ELR (cell line): ENCODE measurements around the gene GK.
"Not testable (repeated sequence)": the region's sequence is repeated elsewhere in the genome, so short reads cannot be mapped to it uniquely, and the experiment has no call there.

Experiments
- DNase-seq: peaks from one replicate; pipeline ENCODE4 v3.0.0-alpha.2; 2015; ENCODE audit warnings: low read depth

The GK gene

DNA sequence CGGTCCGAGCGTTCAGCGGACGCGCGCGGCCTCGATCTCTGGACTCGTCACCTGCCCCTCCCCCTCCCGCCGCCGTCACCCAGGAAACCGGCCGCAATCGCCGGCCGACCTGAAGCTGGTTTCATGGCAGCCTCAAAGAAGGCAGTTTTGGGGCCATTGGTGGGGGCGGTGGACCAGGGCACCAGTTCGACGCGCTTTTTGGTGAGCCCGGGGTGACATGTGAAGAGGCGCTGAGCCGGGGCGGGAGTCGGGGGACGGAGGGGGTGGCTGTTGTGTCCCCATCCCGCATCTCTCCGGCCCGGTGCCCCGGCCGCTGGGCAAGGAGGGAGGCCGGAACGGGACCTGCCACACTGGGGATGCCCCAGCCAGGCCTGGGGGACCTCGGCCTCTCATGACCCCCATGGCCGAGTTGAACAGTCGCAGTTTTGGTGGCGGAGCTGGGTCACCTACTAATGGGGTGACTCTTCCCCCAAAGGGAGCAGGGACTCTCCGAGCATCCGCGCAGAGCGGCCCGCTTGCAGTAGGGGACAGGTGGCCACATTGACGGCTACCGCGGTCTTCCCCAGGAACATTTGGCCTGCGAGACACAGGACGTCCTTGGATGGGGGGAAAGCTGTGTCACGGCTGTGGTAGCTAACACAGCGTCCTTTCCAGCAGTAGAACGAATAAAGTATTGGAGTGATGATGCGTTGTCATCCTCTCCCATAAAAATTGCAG lies at the start of gene GK:
TSS of gene GK (plus strand) at position 9 of the 717 bp plus-strand sequence. CDS start at position 124, 115 bp downstream.
- peak; percentile 44 for DNase-seq

DNA sequence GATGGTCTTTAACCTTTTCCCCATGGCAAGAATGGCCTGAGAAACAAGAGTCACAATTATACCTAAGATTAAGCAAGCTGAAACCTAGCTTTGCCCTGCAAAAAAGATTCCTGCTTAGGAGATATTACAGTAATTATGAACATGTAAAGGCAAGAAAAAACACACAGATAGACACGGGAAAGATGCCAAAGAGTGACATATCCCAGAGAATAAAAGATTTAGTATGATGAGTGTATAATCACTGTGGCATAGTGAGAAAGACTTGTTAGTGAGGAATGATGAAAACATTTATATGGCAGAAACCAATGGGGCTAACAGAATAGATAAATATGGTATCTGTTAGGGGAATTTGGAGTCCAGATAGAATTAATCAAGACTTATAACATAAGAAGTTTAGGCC lies 46.1 kb upstream of the GK start:
- no peak for DNase-seq

DNA sequence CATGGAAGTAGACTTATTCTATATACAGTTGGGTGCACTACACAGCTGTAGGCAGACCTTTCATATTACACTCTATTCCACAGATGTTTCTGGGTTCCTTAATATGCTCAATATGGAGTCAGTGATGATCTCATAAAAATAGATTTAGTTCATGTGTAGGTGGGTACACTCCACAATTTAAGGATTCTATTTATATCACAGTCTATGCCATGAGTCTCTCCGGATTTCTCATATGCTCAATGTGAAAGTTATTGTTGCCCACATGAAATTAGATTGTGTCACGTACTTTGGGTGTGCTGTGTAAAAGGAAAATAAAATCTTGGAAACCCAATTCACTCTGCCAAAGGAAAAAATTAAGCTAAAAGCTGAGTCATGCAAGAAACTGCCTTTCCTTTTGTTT lies 43.2 kb upstream of the GK start:
- DNase-seq, result no peak

DNA sequence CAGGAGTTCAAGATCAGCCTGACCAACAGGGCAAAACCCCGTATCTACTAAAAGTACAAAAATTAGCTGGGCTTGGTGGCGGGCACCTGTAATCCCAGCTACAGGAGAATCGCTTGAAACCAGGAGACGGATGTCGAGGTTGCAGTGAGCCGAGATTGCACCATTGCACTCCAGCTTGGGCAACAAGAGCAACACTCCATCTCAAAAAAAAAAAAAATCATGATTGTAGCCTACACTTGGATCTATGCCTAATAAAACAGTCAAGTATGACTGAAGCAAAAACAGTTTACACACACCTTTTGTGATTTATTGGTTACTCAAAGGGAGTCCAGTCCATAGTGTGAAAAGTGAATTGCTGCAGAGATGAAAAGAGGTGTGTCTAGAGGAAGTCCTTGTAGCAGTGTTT lies 41.0 kb upstream of the GK start:
- no peak for DNase-seq

DNA sequence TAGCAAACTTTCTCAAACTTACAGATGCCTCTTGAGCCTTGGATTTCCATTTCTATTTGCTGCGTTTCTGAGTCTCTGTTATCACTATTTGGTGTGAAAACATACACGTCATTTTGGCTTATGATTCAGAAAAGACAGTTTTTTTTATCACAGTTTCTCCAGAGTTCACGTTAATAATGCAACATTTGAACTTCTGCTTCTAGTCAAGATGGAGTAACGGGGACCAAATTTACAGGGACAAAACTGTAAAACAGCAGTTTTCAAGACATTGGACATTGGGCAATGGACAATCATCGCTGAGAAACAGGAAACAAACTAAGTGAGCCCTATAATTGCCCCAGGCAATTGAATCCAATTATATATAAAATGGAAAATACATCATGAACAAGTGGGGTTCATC lies 39.5 kb upstream of the GK start:
- DNase-seq, result no peak

DNA sequence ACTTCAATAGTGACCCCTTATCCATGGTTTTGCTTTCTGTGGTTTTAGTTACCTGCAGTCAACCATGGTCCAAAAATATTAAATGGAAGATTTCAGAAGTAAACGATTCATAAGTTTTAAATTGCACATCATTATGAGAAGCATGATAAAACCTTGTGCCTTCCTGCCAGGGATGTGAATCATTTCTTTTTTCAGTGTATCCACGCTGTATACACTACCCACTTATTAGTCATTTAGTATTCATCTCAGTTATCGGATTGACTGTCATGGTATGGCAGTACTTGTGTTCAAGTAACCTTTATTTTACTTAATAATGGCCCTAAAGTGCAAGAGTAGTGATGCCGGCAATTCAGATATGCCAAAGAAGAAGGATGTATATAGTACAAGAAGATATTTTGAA lies 38.0 kb upstream of the GK start:
- DNase-seq, result peak; percentile 76

DNA sequence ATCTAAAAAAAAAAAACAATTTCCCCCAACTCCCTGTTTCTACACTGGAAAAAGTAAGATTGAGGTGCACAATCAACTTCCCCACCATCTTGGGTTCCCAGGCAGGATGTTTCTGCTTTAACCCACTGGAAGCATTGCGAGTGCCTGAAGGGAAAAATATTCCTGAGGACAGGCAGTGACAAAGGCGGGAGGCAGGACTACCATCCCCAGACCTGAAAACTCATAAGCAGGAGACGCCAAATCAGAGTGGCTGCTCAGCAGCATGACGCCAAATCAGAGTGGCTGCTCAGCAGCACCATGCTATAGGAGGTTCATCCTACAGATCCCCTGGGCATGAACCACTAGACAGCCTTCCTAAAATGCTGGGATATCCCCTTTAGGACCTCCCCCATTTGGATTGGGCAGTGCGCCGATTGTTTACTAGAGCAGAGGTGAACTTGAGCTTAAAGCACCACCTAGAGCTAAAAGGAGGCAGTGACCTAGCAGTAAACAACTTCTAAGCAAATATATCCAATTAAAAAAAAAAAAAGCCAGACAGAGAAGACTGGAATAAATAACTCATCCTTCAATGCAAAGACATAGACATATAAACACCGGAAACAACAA lies 35.0 kb upstream of the GK start:
- DNase-seq, result peak; percentile 17

DNA sequence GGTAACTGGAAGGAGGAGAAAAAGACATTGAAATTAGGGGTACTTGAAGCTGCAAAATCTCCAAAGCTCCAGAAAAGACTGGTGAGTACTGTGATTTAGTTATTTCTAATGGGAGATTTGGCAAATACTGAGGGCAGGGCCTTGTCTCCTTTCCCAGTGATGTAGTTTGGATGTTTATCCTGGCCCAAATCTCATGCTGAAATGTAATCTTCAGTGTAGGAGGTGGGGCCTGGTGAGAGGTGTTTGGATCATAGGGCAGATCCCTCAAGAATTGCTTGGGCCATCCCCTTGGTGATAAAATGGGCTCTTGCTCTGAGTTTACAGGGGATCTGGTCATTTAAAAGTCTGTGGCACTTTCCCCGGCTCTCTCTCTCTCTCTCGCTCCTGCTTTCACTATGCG lies 33.1 kb upstream of the GK start:
- no peak for DNase-seq

DNA sequence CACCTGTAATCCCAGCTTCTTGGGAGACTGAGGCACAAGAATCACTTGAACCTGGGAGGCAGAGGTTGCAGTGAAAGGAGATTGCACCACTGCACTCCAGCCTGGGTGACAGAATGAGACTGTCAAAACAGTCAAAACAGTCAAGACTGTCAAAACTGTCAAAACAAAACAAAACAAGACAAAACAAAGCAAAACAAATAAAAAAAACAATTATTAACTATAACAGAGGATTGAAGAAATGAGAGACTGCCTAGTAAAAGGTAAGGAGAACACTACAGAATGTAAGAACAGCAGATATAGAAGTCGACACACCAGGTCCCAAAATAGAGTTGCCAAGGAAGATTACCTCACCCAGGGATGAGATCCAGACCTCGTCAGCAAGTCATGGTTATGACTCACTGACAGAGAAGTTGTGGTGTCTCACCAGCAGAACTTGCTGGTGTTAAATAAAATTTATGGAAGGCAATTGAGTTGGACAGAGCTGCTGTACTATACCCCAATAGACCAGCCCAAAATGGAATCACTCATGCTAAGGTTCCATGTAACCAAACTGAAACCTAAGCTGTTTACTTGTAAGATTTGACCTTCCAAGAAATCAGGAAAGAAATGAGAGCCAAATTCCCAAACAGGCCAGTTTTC lies 32.1 kb upstream of the GK start:
- DNase-seq, result peak; percentile 79

DNA sequence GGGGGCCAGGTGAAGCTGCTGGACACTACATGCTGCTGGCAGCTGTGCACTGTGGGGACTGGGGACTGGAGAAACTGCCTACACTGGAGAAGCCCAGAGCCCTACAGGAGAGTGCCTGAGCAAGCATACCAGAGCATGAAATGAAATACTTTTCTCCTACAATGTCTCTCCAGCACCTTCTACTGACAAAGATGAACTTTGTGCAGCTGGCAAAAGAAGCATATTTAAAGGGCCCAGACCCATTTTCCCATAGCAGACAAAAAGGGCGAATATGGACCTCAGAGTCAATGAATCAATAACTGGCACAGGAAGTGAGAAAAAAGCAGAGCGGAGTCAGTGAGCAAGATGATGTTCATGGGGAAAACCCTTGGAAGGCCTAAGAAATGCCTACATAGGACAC lies 30.9 kb upstream of the GK start:
- no peak for DNase-seq

DNA sequence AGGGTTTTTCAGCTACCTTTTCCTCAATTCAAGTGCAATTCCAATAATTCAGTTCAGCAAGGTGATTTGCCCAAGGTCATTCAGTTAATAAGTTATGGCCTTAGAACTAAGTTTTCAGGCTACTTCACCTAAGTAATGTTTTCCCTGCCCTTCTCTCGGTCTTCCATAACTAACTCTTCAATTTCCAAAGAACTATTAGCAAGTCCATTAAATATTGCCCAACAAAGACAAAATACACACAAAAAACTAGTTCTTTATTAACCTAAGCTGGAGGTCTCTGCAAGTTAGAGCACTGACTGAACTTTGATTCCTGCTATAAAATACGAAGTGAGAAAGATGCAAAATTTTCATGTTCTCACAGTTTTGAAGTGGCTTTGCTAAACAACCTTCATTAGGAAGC lies 26.8 kb upstream of the GK start:
- DNase-seq, result no peak

DNA sequence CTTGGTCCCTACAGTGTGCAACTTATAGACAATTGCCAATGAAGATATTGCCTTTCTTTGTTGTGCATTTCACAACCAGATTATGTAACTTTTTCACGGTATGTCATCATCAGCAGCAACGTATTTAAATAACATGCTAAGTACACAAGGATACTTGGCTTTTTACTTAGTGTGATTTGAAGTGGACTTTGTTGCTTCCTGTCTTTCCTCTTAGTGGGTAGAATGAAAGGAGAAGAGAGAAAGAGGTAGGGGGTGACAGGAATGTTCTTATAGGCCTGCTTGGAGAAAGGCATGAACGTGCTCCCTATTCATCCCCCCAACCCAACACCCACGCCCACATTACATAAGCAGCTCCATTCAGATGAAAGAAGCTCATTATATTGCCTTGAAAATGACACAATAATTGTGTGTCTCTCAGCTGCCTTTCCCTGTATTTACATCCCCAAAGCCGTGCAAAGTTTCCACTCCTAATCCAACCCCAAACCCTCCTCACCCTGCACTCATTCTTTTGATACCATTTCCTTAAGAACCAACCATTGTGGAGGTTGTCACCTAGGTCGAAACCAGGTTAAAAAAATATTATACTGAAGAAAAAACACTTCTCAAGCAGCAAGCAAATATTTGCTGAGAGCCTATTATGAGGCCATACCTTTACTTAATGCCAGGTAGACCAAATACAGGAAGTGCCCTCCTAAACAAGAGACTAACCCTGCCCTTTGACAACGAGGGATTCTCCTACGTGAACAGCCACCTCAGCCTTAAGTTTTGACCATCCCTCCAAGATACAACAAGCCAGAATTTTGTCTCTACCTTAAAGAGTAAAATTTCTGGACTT lies 25.2 kb upstream of the GK start:
- DNase-seq, result no peak

DNA sequence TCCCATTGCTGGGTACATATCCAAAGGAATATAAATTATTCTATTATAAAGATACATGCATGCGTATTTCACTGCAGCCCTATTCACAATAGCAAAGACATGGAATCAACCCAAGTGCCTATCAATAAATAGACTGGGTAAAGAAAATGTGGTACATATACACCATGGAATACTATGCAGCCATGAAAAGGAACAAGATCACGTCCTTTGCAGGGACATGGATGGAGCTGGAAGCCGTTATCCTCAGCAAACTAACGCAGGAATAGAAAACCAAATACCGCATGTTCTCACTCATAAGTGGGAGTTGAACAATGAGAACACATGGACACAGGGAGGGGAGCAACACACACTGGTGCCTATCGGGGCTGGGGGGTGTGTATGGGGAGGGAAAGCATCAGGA lies 19.2 kb upstream of the GK start:
- DNase-seq, result not testable (repeated sequence)

DNA sequence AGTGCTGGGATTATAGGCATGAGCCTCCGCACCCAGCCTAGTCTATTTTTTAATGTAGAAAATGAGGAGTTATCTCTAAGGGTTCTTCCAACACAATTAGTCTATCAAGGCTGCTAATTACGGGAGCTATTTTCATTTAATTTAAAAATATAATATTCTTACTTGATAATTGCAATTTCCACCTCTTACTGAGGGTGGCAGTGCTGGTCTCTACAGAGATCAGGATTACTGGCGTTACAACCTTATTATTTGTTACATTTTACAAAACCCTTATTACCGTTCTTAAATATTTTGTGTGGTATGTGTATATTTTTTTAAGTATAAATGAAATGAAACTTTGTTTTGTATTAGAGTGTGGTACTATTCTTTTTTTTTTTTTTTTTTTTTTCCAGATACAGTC lies 17.6 kb upstream of the GK start:
- DNase-seq, result peak; percentile 35

DNA sequence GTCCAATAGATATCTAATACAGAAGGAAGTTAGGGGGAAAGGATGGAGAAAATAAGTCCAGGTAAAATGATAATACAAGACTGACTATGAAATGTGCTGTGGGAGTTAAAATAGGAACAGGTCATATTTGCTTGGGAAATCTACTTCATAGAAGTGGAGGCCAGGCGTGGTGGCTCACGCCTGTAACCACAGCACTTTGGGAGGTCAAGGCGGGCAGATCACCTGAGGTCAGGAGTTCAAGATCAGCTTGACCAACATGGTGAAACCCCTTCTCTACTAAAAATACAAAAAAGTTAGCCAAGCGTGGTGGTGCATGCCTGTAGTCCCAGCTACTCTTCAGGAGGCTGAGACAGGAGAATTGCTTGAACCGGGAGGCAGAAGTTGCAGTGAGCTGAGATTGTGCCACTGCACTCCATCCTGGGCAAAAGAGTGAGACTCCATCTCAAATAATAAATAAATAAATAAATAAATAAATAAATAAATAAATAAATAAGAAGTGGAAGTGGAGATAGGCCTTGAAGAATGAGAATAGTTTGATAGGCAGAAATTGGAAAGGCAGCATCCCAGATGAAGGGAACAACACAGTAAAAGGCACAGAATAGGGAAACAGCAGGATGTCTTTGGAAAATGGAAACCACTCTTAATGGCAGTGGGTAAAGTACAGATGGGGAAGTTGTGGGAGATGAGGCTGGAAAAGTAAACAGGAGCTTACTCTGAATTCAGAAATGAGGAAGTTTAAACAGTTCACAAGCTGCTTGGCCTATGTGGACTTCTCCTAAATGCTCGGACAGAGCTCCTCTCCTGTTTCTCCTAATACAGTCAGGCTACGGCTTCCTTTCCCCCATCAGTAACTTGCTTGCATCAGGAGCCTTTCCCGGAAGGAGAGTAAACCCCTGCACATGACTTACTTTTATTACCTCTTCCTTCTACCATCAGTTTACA lies 15.1 kb upstream of the GK start:
- no peak for DNase-seq

DNA sequence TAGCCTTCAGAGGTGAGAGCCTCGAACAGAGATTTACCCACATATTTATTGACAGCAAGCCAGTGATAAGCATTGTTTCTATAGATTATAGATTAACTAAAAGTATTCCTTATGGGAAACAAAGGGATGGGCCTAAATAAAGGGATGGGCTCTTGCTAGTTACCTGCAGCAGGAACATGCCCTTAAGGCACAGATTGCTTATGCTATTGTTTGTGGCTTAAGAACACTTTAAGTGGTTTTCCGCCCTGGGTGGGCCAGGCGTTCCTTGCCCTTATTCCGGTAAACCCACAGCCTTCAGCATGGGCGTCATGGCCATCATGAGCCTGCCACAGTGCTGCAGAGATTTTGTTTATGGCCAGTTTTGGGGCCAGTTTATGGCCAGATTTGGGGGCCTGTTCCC lies 13.5 kb upstream of the GK start:
- DNase-seq, result not testable (repeated sequence)

DNA sequence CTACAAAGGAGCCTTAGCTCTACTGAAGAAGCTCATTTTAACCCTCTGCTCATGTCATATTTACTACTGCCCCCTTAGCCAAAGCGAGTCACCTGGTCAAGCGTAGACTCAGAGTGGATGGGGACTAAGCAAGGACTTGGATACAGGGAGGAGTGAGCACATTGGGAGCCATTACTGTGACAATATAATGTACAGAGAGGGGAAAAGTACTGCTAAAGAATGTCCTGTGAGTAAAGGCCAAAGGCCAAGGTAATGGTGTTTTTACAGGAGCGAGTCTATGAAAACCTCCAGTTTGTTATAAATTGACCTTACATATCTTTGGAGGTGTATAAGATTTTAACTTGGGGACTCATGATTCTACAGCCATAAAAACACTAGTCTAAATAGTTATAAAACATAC lies 10.6 kb upstream of the GK start:
- DNase-seq, result no peak

DNA sequence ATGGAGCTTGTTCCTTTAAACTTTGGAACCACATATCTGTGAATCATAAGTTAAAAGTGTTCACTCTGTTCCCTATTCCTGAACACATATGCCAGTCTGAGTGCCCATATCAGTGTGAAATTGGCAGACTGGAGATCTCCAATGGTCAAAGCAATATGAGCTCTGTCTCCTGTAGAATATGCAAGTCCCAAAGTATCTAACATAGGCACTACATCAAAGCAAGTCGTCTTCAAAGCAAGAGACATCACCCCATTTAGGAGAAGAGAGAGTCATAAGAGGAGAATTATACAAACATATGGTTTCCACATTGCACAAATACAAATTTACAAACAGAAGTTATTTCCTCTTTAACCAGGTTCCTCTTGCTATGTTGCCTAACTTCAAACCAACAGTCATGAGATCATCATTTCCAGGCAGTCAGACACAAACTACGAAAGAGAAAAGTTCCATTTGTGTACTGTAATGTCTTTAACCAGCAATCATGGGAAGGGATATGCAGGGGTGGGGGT lies 9.9 kb upstream of the GK start:
- peak; percentile 41 for DNase-seq

DNA sequence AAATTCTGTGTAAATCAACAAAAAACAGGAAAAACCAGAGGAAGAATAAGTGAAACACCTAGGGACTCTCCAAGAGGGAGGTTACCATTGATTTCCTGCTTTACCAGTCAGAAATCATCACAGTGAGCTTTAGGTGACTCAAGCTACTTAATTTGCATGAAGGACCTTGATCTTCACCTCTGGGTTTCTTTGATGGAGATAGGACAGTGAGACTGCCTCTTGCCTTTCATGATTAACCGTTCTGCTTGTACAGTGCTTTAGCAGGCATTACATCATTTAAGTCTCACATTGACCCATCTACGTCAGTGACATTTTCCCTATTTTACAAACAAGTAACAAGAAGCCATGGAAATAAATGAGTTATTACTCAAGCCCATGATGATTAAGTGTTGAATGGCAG lies 3.4 kb upstream of the GK start:
- peak; percentile 28 for DNase-seq

DNA sequence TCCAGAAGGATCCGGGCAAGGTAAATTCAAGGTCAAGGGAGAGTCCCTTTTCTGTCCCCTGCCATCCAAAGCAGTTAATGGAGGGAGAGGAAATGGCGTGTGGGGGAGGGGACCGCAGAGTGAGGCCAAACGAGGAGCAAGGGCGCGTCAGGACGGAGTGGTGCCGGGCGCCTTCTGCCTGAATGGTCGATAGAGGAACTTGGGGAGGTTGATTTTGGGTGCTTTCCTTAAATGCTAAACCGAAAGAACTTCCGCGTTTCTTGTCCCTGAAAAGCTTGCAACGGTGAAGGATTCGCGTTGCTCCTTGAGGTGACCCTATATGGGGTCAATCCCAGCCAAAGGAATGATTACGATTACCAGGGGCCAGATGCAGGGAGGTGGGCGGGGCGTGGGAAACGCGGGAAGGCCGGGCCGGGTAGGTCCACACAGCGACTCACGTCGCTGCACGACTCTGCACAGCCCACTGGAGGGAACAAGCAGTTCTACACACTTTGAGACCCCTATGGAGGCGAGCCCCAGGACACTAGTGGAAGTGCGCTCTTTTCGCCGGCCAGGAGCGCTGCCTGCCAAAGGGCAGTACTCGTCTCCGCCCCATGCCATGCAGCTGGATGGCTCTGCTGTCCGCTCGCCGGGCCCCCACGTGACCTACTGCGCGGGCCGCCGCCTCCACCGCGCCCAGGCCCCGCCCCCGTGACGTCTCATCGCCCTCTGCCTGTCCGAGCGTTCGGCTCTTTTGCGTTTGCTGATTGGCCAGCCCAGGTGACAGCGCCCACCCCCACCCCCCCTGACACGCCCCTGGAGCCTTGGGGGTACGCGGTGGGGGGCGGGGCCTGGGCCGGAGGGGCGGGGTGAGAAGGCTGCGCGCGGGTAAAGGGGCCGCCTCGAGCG lies 452 bp upstream of the GK start:
- DNase-seq, result peak; percentile 91
